Measurements from ENCODE around the gene PLCG2.
"Not testable (repeated sequence)": the region's sequence is repeated elsewhere in the genome, so short reads cannot be mapped to it uniquely, and the experiment has no call there.

Gene PLCG2

GRCh38 chr16:81927561-81928185 is 148.6 kb downstream of the PLCG2 start:
- DNase-seq (no peak), ATAC-seq (replicated peaks) (no peak)
- H3K27ac Mint-ChIP-seq: no peak overlapping the region
- H3K4me1 Mint-ChIP-seq: peaks cover 2 to 19% of the 10 kb centered on the region in 2 donors
- no peaks in the 10 kb centered on the region for H3K27me3 Mint-ChIP-seq
- H3K9me3 Mint-ChIP-seq: no peaks in the 10 kb centered on the region
- peaks cover 49 to 79% of the 10 kb centered on the region in 2 donors for H3K36me3 Mint-ChIP-seq
- H3K4me3 Mint-ChIP-seq: no peak overlapping the region

GRCh38 chr16:81928271-81928918 is 149.3 kb downstream of the PLCG2 start:
- no peaks in the 10 kb centered on the region for H3K27me3 Mint-ChIP-seq
- H3K4me1 Mint-ChIP-seq: peaks cover 2 to 19% of the 10 kb centered on the region in 2 donors
- H3K4me3 Mint-ChIP-seq: no peak overlapping the region
- ATAC-seq (replicated peaks): no peak
- no peaks in the 10 kb centered on the region for H3K9me3 Mint-ChIP-seq
- H3K27ac Mint-ChIP-seq: peak overlapping the region; percentile 37
- H3K36me3 Mint-ChIP-seq: peaks cover 53 to 83% of the 10 kb centered on the region in 2 donors
- no peak for DNase-seq

GRCh38 chr16:81928975-81929374 is 149.9 kb downstream of the PLCG2 start:
- Mint-ChIP-seq H3K9me3 (peaks cover 2 to 3% of the 10 kb centered on the region in 2 donors), H3K27me3 (no peaks in the 10 kb centered on the region), H3K4me3 (no peak overlapping the region), H3K36me3 (peaks cover 56 to 84% of the 10 kb centered on the region in 2 donors), H3K27ac (peak overlapping the region; percentile 47), H3K4me1 (peaks cover 5 to 24% of the 10 kb centered on the region in 2 donors)
- no peak for DNase-seq
- no peak for ATAC-seq (replicated peaks)

- Mint-ChIP-seq H3K36me3 (peaks cover 60 to 86% of the 10 kb centered on the region in 2 donors), H3K27me3 (no peaks in the 10 kb centered on the region), H3K4me1 (peaks cover 8 to 31% of the 10 kb centered on the region in 2 donors), H3K4me3 (no peak overlapping the region), H3K9me3 (peaks cover 4 to 5% of the 10 kb centered on the region in 2 donors), H3K27ac (no peak overlapping the region)
- ATAC-seq (replicated peaks) (no peak), DNase-seq (no peak)
Measured at GRCh38 chr16:81929841-81930240, 150.8 kb downstream of the PLCG2 start.

- DNase-seq (no peak), ATAC-seq (replicated peaks) (no peak)
- Mint-ChIP-seq H3K4me3 (no peak overlapping the region), H3K4me1 (peaks cover 5 to 25% of the 10 kb centered on the region in 2 donors), H3K9me3 (peaks cover 4 to 5% of the 10 kb centered on the region in 2 donors), H3K27ac (peak overlapping the region; percentile 28), H3K36me3 (peaks cover 61 to 85% of the 10 kb centered on the region in 2 donors), H3K27me3 (no peaks in the 10 kb centered on the region)
Measured at GRCh38 chr16:81931927-81932326, 152.8 kb downstream of the PLCG2 start.

- H3K27me3 Mint-ChIP-seq: no peaks in the 10 kb centered on the region
- ATAC-seq (replicated peaks) (no peak), DNase-seq (no peak)
- H3K4me1 Mint-ChIP-seq: peaks cover 5 to 25% of the 10 kb centered on the region in 2 donors
- H3K4me3 Mint-ChIP-seq: no peak overlapping the region
- peaks cover 4 to 5% of the 10 kb centered on the region in 2 donors for H3K9me3 Mint-ChIP-seq
- no peak overlapping the region for H3K27ac Mint-ChIP-seq
- H3K36me3 Mint-ChIP-seq: peaks cover 58 to 82% of the 10 kb centered on the region in 2 donors
Measured at GRCh38 chr16:81932668-81933067, 153.6 kb downstream of the PLCG2 start.

GRCh38 chr16:81933361-81933760 is 154.3 kb downstream of the PLCG2 start:
- no peak for DNase-seq
- H3K27ac Mint-ChIP-seq: no peak overlapping the region

GRCh38 chr16:81934711-81935110 is 155.6 kb downstream of the PLCG2 start:
- not testable (repeated sequence) for ATAC-seq (replicated peaks); H3K9me3 Mint-ChIP-seq

More at GRCh38 chr16:81933361-81933760, 154.3 kb downstream of the PLCG2 start:
- Mint-ChIP-seq H3K4me1 (peaks cover 5 to 20% of the 10 kb centered on the region in 2 donors), H3K27me3 (no peaks in the 10 kb centered on the region), H3K36me3 (peaks cover 55 to 79% of the 10 kb centered on the region in 2 donors), H3K9me3 (peaks cover 4 to 5% of the 10 kb centered on the region in 2 donors), H3K4me3 (no peak overlapping the region)
- no peak for ATAC-seq (replicated peaks)

GRCh38 chr16:81936209-81937000 is 157.3 kb downstream of the PLCG2 start:
- ATAC-seq (replicated peaks) (no peak), DNase-seq (no peak)
- no peak overlapping the region for H3K4me3 Mint-ChIP-seq
- H3K27me3 Mint-ChIP-seq: no peaks in the 10 kb centered on the region
- H3K9me3 Mint-ChIP-seq: peaks cover 4 to 5% of the 10 kb centered on the region in 2 donors
- H3K27ac Mint-ChIP-seq: no peak overlapping the region
- H3K4me1 Mint-ChIP-seq: peaks cover 5 to 12% of the 10 kb centered on the region in 2 donors
- peaks cover 61 to 80% of the 10 kb centered on the region in 2 donors for H3K36me3 Mint-ChIP-seq

More at GRCh38 chr16:81934711-81935110, 155.6 kb downstream of the PLCG2 start:
- not testable (repeated sequence) for H3K27me3 Mint-ChIP-seq, DNase-seq, H3K4me3 Mint-ChIP-seq, H3K27ac Mint-ChIP-seq
- Mint-ChIP-seq H3K36me3 (peaks cover 58 to 78% of the 10 kb centered on the region in 2 donors), H3K4me1 (peaks cover 5 to 12% of the 10 kb centered on the region in 2 donors)

- no peak overlapping the region for H3K4me3 Mint-ChIP-seq
- DNase-seq (no peak), ATAC-seq (replicated peaks) (no peak)
- peaks cover 56 to 77% of the 10 kb centered on the region in 2 donors for H3K36me3 Mint-ChIP-seq
- H3K27me3 Mint-ChIP-seq: no peaks in the 10 kb centered on the region
- peaks cover 4 to 5% of the 10 kb centered on the region in 2 donors for H3K9me3 Mint-ChIP-seq
- no peak overlapping the region for H3K27ac Mint-ChIP-seq
- H3K4me1 Mint-ChIP-seq: peaks cover 5 to 12% of the 10 kb centered on the region in 2 donors
Measured at GRCh38 chr16:81937305-81938038, 158.4 kb downstream of the PLCG2 start.

GRCh38 chr16:81938326-81939163 is 159.5 kb downstream of the PLCG2 start:
- H3K27ac Mint-ChIP-seq: peak overlapping the region; percentile 25
- H3K9me3 Mint-ChIP-seq: peaks cover 4 to 5% of the 10 kb centered on the region in 2 donors
- no peaks in the 10 kb centered on the region for H3K27me3 Mint-ChIP-seq
- H3K4me3 Mint-ChIP-seq: no peak overlapping the region
- no peak for DNase-seq
- peaks cover 5 to 11% of the 10 kb centered on the region in 2 donors for H3K4me1 Mint-ChIP-seq
- H3K36me3 Mint-ChIP-seq: peaks cover 49 to 74% of the 10 kb centered on the region in 2 donors
- ATAC-seq (replicated peaks): no peak

- no peak overlapping the region for H3K4me3 Mint-ChIP-seq
- ATAC-seq (replicated peaks) (no peak), DNase-seq (no peak)
- H3K4me1 Mint-ChIP-seq: peaks cover 0 to 2% of the 10 kb centered on the region in 2 donors
- H3K27me3 Mint-ChIP-seq: no peaks in the 10 kb centered on the region
- peak overlapping the region; percentile 25 for H3K27ac Mint-ChIP-seq
- H3K36me3 Mint-ChIP-seq: peaks cover 43 to 71% of the 10 kb centered on the region in 2 donors
- no peaks in the 10 kb centered on the region for H3K9me3 Mint-ChIP-seq
Measured at GRCh38 chr16:81939164-81940056, 160.3 kb downstream of the PLCG2 start.
